ENCODE measurements around the gene USH2A.

Gene USH2A

GRCh38 chr1:215878128-215878527, 545.1 kb downstream of the USH2A start:
- Histone ChIP-seq H3K27me3 (ENCODE audit: control insufficient read depth in 5 of 5, insufficient read depth in 4 of 5, low read length in 5 of 5) (no peaks in the 10 kb centered on the region), H3K4me3 (ENCODE audit: low read depth in 1 of 5, low read length in 5 of 5) (no peak overlapping the region), H3K4me1 (ENCODE audit: control insufficient read depth in 5 of 5, insufficient read depth in 5 of 5, low read length in 5 of 5) (no peaks in the 10 kb centered on the region), H3K9ac (ENCODE audit: low read length in 5 of 5) (no peak overlapping the region), H3K9me3 (ENCODE audit: control insufficient read depth in 5 of 5, low read length in 5 of 5) (no peaks in the 10 kb centered on the region), H3K27ac (ENCODE audit: low read depth, low read length) (no peak overlapping the region), H3K36me3 (ENCODE audit: control insufficient read depth in 5 of 5, insufficient read depth in 5 of 5, low read length in 5 of 5) (no peaks in the 10 kb centered on the region)

DNA sequence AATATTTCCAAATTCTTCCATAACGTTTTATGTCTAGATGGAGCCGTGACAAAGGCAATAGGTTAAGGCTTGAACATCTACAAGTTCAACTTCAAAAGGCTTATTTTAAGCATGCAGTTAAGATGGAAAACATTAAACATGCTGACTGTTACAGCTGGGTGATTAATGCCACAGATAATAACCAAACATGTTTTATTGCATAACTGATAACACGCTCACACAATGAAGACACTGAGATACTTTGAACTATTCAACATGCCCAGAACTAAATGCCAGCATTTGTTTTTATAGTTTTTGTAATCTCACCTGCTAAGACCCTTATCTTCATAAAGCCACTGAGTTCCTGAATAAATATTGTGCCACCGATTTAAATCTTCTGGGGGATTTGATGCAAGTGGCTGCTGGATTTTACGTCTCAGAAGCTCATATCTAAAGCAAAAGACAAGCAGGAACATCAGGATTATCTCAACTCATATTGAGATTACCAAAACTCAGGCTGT, 545.7 kb downstream of the USH2A start:
- no peaks in the 10 kb centered on the region for H3K36me3 ChIP-seq (ENCODE audit: control insufficient read depth in 5 of 5, insufficient read depth in 5 of 5, low read length in 5 of 5)
- no peak overlapping the region for H3K9ac ChIP-seq (ENCODE audit: low read length in 5 of 5)
- no peaks in the 10 kb centered on the region for H3K9me3 ChIP-seq (ENCODE audit: control insufficient read depth in 5 of 5, low read length in 5 of 5)
- H3K4me3 ChIP-seq (ENCODE audit: low read depth in 1 of 5, low read length in 5 of 5): no peak overlapping the region
- H3K4me1 ChIP-seq (ENCODE audit: control insufficient read depth in 5 of 5, insufficient read depth in 5 of 5, low read length in 5 of 5): no peaks in the 10 kb centered on the region
- no peak overlapping the region for H3K27ac ChIP-seq (ENCODE audit: low read depth, low read length)
- no peaks in the 10 kb centered on the region for H3K27me3 ChIP-seq (ENCODE audit: control insufficient read depth in 5 of 5, insufficient read depth in 4 of 5, low read length in 5 of 5)

DNA sequence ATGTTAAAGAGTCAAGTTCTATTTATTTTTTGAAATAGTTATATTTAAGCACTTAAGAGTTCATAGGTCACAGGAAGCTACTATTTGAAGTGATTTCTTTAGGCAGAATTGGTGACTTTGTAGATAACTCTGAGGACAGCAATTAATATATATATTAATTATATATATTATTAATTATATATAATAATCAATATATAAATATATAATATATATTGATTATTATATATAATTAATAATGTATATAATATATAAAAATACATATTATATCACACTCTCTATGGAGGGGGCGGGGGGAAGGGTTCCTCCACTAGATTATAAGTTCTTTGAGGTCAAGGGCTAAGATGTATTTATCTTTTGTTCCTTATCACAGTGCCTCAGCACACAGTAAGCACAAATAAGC, 547.5 kb downstream of the USH2A start:
- H3K27me3 ChIP-seq (ENCODE audit: control insufficient read depth in 5 of 5, insufficient read depth in 4 of 5, low read length in 5 of 5): no peaks in the 10 kb centered on the region
- no peak overlapping the region for H3K27ac ChIP-seq (ENCODE audit: low read depth, low read length)
- H3K9ac ChIP-seq (ENCODE audit: low read length in 5 of 5): no peak overlapping the region
- H3K4me3 ChIP-seq (ENCODE audit: low read depth in 1 of 5, low read length in 5 of 5): no peak overlapping the region
- no peaks in the 10 kb centered on the region for H3K4me1 ChIP-seq (ENCODE audit: control insufficient read depth in 5 of 5, insufficient read depth in 5 of 5, low read length in 5 of 5)
- H3K36me3 ChIP-seq (ENCODE audit: control insufficient read depth in 5 of 5, insufficient read depth in 5 of 5, low read length in 5 of 5): no peaks in the 10 kb centered on the region
- no peaks in the 10 kb centered on the region for H3K9me3 ChIP-seq (ENCODE audit: control insufficient read depth in 5 of 5, low read length in 5 of 5)

DNA sequence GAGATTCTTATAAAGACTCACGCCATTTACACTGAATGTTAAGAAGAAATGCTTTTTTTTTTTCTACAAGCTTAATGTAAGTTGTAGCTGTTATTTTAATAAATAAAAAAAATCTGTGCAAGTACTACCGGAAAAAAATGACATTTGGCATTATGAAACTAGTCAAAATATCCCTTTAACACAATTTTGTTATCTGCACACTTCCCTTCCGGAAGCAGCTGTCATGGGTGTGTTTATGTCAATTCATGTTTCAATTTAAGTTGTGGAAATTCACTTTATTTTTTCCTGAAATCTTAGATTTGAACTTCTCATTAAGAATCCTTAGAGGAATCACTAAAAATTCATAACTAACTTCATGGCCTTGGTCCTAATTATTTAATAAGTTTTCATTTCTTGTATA, 548.0 kb downstream of the USH2A start:
- H3K9ac ChIP-seq (ENCODE audit: low read length in 5 of 5): no peak overlapping the region
- H3K36me3 ChIP-seq (ENCODE audit: control insufficient read depth in 5 of 5, insufficient read depth in 5 of 5, low read length in 5 of 5): no peaks in the 10 kb centered on the region
- no peak overlapping the region for H3K27ac ChIP-seq (ENCODE audit: low read depth, low read length)
- H3K9me3 ChIP-seq (ENCODE audit: control insufficient read depth in 5 of 5, low read length in 5 of 5): no peaks in the 10 kb centered on the region
- no peaks in the 10 kb centered on the region for H3K27me3 ChIP-seq (ENCODE audit: control insufficient read depth in 5 of 5, insufficient read depth in 4 of 5, low read length in 5 of 5)
- H3K4me1 ChIP-seq (ENCODE audit: control insufficient read depth in 5 of 5, insufficient read depth in 5 of 5, low read length in 5 of 5): no peaks in the 10 kb centered on the region
- no peak overlapping the region for H3K4me3 ChIP-seq (ENCODE audit: low read depth in 1 of 5, low read length in 5 of 5)

DNA sequence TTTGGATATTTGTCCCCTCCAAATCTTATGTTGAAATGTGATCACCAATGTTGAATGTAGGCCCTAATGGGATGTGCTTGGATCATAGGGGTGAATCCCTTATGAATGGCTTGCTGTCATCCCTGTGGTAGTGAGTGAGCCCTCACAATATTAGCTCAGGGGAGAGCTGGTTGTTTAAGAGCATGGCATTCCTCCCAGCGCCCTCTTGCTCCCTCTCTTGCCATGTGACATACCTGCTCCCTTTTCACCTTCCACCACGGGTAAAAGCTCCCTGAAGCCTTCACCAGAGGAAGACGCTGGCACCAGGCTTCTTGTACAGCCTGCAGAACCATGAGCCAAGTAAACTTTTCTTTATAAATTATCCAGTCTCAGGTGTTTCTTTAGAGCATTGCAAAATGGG, 550.6 kb downstream of the USH2A start:
- H3K4me3 ChIP-seq (ENCODE audit: low read depth in 1 of 5, low read length in 5 of 5): no peak overlapping the region
- no peaks in the 10 kb centered on the region for H3K27me3 ChIP-seq (ENCODE audit: control insufficient read depth in 5 of 5, insufficient read depth in 4 of 5, low read length in 5 of 5)
- no peak overlapping the region for H3K27ac ChIP-seq (ENCODE audit: low read depth, low read length)
- no peaks in the 10 kb centered on the region for H3K36me3 ChIP-seq (ENCODE audit: control insufficient read depth in 5 of 5, insufficient read depth in 5 of 5, low read length in 5 of 5)
- H3K4me1 ChIP-seq (ENCODE audit: control insufficient read depth in 5 of 5, insufficient read depth in 5 of 5, low read length in 5 of 5): no peaks in the 10 kb centered on the region
- no peaks in the 10 kb centered on the region for H3K9me3 ChIP-seq (ENCODE audit: control insufficient read depth in 5 of 5, low read length in 5 of 5)
- H3K9ac ChIP-seq (ENCODE audit: low read length in 5 of 5): no peak overlapping the region

GRCh38 chr1:215868500-215868899, 554.7 kb downstream of the USH2A start:
- no peak overlapping the region for H3K4me3 ChIP-seq (ENCODE audit: low read depth in 1 of 5, low read length in 5 of 5)
- H3K27me3 ChIP-seq (ENCODE audit: control insufficient read depth in 5 of 5, insufficient read depth in 4 of 5, low read length in 5 of 5): no peaks in the 10 kb centered on the region
- no peaks in the 10 kb centered on the region for H3K9me3 ChIP-seq (ENCODE audit: control insufficient read depth in 5 of 5, low read length in 5 of 5)
- no peaks in the 10 kb centered on the region for H3K36me3 ChIP-seq (ENCODE audit: control insufficient read depth in 5 of 5, insufficient read depth in 5 of 5, low read length in 5 of 5)
- no peaks in the 10 kb centered on the region for H3K4me1 ChIP-seq (ENCODE audit: control insufficient read depth in 5 of 5, insufficient read depth in 5 of 5, low read length in 5 of 5)
- no peak overlapping the region for H3K9ac ChIP-seq (ENCODE audit: low read length in 5 of 5)
- H3K27ac ChIP-seq (ENCODE audit: low read depth, low read length): no peak overlapping the region

DNA sequence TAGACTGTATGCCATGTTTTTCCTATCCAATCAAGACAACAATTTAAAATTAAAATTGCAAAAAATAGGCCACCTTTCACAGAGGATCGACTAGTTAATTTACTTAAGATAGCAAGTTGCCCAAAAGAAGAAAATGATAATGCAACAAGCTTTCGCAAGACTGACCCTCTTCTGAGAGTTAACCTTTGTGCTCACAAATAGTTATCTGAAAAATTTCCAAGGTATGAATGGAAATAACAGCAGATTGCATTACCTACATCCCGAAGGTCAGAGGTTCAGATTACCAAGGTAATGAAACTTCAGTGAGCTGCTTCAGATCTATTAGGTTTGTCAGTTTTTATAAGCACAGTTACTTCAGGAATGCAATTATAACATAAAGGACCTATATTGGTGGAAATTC, 558.2 kb downstream of the USH2A start:
- no peaks in the 10 kb centered on the region for H3K36me3 ChIP-seq (ENCODE audit: control insufficient read depth in 5 of 5, insufficient read depth in 5 of 5, low read length in 5 of 5)
- no peaks in the 10 kb centered on the region for H3K4me1 ChIP-seq (ENCODE audit: control insufficient read depth in 5 of 5, insufficient read depth in 5 of 5, low read length in 5 of 5)
- no peaks in the 10 kb centered on the region for H3K27me3 ChIP-seq (ENCODE audit: control insufficient read depth in 5 of 5, insufficient read depth in 4 of 5, low read length in 5 of 5)
- H3K4me3 ChIP-seq (ENCODE audit: low read depth in 1 of 5, low read length in 5 of 5): no peak overlapping the region
- H3K9ac ChIP-seq (ENCODE audit: low read length in 5 of 5): no peak overlapping the region
- no peak overlapping the region for H3K27ac ChIP-seq (ENCODE audit: low read depth, low read length)
- H3K9me3 ChIP-seq (ENCODE audit: control insufficient read depth in 5 of 5, low read length in 5 of 5): no peaks in the 10 kb centered on the region

DNA sequence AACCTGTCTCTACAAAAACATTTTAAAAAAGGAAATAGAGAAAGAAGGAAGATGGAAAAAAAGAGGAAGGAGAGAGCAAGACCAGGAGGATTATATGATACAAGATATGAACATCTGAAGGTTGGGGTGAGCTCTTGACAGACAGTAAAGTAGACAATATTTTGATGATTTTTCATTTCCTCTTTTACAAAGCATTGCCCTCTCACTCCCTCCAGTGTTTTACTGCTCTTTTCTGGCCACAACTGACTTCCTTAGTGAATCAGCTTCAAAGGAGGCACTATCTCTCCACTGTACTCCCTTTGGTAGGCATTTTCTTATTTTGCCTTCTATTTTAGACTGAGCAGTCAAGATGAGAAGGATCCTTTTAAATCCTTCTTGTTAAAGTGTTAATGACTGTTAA, 559.5 kb downstream of the USH2A start:
- H3K4me1 ChIP-seq (ENCODE audit: control insufficient read depth in 5 of 5, insufficient read depth in 5 of 5, low read length in 5 of 5): no peaks in the 10 kb centered on the region
- no peak overlapping the region for H3K4me3 ChIP-seq (ENCODE audit: low read depth in 1 of 5, low read length in 5 of 5)
- no peaks in the 10 kb centered on the region for H3K27me3 ChIP-seq (ENCODE audit: control insufficient read depth in 5 of 5, insufficient read depth in 4 of 5, low read length in 5 of 5)
- H3K9ac ChIP-seq (ENCODE audit: low read length in 5 of 5): no peak overlapping the region
- peaks cover 0 to 3% (median 0%) of the 10 kb centered on the region in 5 donors for H3K9me3 ChIP-seq (ENCODE audit: control insufficient read depth in 5 of 5, low read length in 5 of 5)
- H3K27ac ChIP-seq (ENCODE audit: low read depth, low read length): no peak overlapping the region
- H3K36me3 ChIP-seq (ENCODE audit: control insufficient read depth in 5 of 5, insufficient read depth in 5 of 5, low read length in 5 of 5): no peaks in the 10 kb centered on the region

DNA sequence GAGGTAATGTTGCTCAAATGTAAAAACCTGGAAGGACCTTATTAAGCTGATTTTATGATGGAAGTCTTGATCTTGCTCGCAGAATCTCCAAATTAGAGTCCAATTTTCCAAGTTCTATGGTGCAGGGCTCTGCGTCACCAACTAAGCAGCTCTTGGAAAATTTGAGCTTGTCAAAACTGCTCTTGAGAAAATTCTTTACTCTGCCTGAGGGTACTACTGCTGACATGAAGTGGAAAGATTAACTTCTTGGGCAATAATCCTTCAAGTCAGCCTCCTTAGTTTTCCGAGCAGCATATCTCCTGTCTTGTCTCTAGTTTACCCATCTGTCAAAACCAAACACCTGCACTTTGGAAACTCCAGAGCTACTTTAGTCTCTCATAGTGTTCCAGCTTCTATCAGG, 562.4 kb downstream of the USH2A start:
- Histone ChIP-seq H3K9me3 (ENCODE audit: control insufficient read depth in 5 of 5, low read length in 5 of 5) (peaks cover 0 to 3% (median 0%) of the 10 kb centered on the region in 5 donors), H3K9ac (ENCODE audit: low read length in 5 of 5) (no peak overlapping the region), H3K27ac (ENCODE audit: low read depth, low read length) (no peak overlapping the region), H3K4me1 (ENCODE audit: control insufficient read depth in 5 of 5, insufficient read depth in 5 of 5, low read length in 5 of 5) (no peaks in the 10 kb centered on the region), H3K36me3 (ENCODE audit: control insufficient read depth in 5 of 5, insufficient read depth in 5 of 5, low read length in 5 of 5) (no peaks in the 10 kb centered on the region), H3K4me3 (ENCODE audit: low read depth in 1 of 5, low read length in 5 of 5) (no peak overlapping the region), H3K27me3 (ENCODE audit: control insufficient read depth in 5 of 5, insufficient read depth in 4 of 5, low read length in 5 of 5) (no peaks in the 10 kb centered on the region)

DNA sequence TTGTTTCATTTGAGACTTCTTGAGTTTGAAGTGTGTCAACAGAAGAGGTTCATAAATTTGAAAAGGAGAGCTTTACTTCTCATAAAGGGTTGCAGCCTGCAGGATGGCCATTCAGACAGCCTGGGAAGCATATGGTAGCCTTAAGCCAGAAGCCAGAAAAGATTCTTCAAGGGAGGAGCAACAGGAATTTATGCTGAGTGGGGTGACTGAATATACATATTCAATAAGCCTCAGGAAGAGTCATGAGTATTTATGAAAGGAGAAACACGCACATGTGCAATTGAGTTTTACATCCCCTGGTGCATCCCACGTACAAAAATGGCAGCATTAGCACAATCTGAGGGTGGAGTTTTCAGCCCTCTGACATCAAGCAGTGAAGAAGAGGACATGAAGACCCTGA, 565.9 kb downstream of the USH2A start:
- Histone ChIP-seq H3K27me3 (ENCODE audit: control insufficient read depth in 5 of 5, insufficient read depth in 4 of 5, low read length in 5 of 5) (no peaks in the 10 kb centered on the region), H3K9me3 (ENCODE audit: control insufficient read depth in 5 of 5, low read length in 5 of 5) (peaks cover 0 to 15% (median 10%) of the 10 kb centered on the region in 5 donors), H3K9ac (ENCODE audit: low read length in 5 of 5) (no peak overlapping the region), H3K4me1 (ENCODE audit: control insufficient read depth in 5 of 5, insufficient read depth in 5 of 5, low read length in 5 of 5) (no peaks in the 10 kb centered on the region), H3K27ac (ENCODE audit: low read depth, low read length) (no peak overlapping the region), H3K4me3 (ENCODE audit: low read depth in 1 of 5, low read length in 5 of 5) (no peak overlapping the region), H3K36me3 (ENCODE audit: control insufficient read depth in 5 of 5, insufficient read depth in 5 of 5, low read length in 5 of 5) (no peaks in the 10 kb centered on the region)

Measured in subcutaneous abdominal adipose tissue (tissue), 5 donors.